ENCODE results near the gene EMX2. TPM values are rescaled to one million over a fixed set of nuclear protein-coding genes. Genes with fewer than 3 reads are reported as not detected.

EMX2 gene
- total RNA-seq, 1 experiment from 2014 or later = not detected

DNA sequence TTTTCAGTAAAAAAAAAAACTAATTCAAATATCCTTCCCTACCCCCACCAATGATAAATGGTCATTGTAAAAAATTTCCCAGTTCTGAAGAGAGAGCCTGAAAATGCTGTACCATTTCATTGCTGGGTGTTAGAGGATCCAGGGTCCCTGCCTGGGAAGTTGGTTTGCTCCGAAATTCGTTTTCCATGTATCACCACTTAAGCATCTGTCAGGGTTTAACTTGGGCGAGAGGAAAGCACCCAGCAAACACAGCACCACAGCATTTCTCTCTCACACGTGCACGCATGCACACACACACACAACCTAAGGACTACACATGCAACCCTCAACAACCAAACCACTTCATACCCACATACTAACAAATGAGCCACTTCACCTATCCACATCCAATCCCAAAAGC lies 42.1 kb upstream of the EMX2 start:
- H3K9me3 ChIP-seq (ENCODE audit: control insufficient read depth in 1 of 2, insufficient read depth in 1 of 2, low read depth in 1 of 2, low read length in 2 of 2) = no peaks in the 10 kb centered on the region
- no peak overlapping the region for H3K4me3 ChIP-seq (replicated peaks in 1 of 2; ENCODE audit: low read depth in 1 of 2, low read length in 2 of 2)
- H3K36me3 ChIP-seq (ENCODE audit: control insufficient read depth in 1 of 2, insufficient read depth in 2 of 2, low read length in 2 of 2) = no peaks in the 10 kb centered on the region
- CTCF ChIA-PET = interaction anchor here (0.8 kb wide), 1 partner anchor 741 kb away, joined by 3 read pairs; no protein-coding TSS in a partner anchor
- peaks cover 10% of the 10 kb centered on the region; the same call in 1 of the 2 replicates for H3K27me3 ChIP-seq (ENCODE audit: insufficient read depth, low read length)
- H3K9me2 ChIP-seq (ENCODE audit: insufficient read depth) = no peaks in the 10 kb centered on the region
- intact Hi-C loops (cut with micrococcal nuclease) = no loop called here
- no peak overlapping the region for H3K4me2 ChIP-seq (ENCODE audit: low read length)
- ATAC-seq = no peak
- H3K79me2 ChIP-seq (ENCODE audit: insufficient read depth, low read length) = no peaks in the 10 kb centered on the region
- POLR2A ChIA-PET = no interaction called here
- H3K4me1 ChIP-seq (ENCODE audit: control insufficient read depth in 1 of 2, insufficient read depth in 2 of 2, low read length in 2 of 2) = peaks cover 0 to 7% of the 10 kb centered on the region in 2 experiments; a peak in 1 of 4 replicates
- no peaks in the 10 kb centered on the region for H4K20me1 ChIP-seq (ENCODE audit: insufficient read depth)
- no peak overlapping the region for H2AFZ ChIP-seq (ENCODE audit: low read depth, low read length, poor library complexity, severe bottlenecking)
- TF ChIP-seq, protein P1, sequence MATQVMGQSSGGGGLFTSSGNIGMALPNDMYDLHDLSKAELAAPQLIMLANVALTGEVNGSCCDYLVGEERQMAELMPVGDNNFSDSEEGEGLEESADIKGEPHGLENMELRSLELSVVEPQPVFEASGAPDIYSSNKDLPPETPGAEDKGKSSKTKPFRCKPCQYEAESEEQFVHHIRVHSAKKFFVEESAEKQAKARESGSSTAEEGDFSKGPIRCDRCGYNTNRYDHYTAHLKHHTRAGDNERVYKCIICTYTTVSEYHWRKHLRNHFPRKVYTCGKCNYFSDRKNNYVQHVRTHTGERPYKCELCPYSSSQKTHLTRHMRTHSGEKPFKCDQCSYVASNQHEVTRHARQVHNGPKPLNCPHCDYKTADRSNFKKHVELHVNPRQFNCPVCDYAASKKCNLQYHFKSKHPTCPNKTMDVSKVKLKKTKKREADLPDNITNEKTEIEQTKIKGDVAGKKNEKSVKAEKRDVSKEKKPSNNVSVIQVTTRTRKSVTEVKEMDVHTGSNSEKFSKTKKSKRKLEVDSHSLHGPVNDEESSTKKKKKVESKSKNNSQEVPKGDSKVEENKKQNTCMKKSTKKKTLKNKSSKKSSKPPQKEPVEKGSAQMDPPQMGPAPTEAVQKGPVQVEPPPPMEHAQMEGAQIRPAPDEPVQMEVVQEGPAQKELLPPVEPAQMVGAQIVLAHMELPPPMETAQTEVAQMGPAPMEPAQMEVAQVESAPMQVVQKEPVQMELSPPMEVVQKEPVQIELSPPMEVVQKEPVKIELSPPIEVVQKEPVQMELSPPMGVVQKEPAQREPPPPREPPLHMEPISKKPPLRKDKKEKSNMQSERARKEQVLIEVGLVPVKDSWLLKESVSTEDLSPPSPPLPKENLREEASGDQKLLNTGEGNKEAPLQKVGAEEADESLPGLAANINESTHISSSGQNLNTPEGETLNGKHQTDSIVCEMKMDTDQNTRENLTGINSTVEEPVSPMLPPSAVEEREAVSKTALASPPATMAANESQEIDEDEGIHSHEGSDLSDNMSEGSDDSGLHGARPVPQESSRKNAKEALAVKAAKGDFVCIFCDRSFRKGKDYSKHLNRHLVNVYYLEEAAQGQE (IDR thresholded peaks at IDR 0.05; ENCODE audit: low read depth) = no peak
- TF ChIP-seq FOSL1 (IDR thresholded peaks at IDR 0.05; ENCODE audit: low read depth) (no peak), POLR2A (IDR thresholded peaks at IDR 0.05; ENCODE audit: borderline replicate concordance, extremely low read depth, insufficient read depth, insufficient read length) (no peak), EZH2 (IDR thresholded peaks at IDR 0.05) (no peak), RAD21 (IDR thresholded peaks at IDR 0.05; ENCODE audit: low read depth) (no peak), POLR2AphosphoS5 (IDR thresholded peaks at IDR 0.05; ENCODE audit: low read depth, low read length) (no peak), YY1 (IDR thresholded peaks at IDR 0.05; ENCODE audit: extremely low read depth, insufficient replicate concordance, low read depth, low read length) (no peak)
- no peak for DNase-seq (ENCODE audit: low read depth, low spot score)
- H3K9ac ChIP-seq (ENCODE audit: low read length) = no peak overlapping the region
- no peak overlapping the region for H3K27ac ChIP-seq (ENCODE audit: low read depth, low read length)
- RAD21 ChIA-PET (ENCODE audit: low non-redundant PET in 1 of 2, low total read pairs in 2 of 2, uncharacterized antibody in 2 of 2, unreplicated experiment in 2 of 2) = no interaction called here
- BruUV-seq (replicated peaks) = no TSS peak
